OCI-LY3 (cell line): ENCODE measurements around the gene ABHD16A.

Source experiments
- EZH2phosphoT487 ChIP-seq: fragments of 200-600 bp; shearing (Covaris generic); IDR thresholded peaks from 2 replicates; pipeline ENCODE4 v1.6.1; 2018; ENCODE audit warnings: antibody characterized with exemption, mixed run types, low read depth
- TF ChIP-seq, protein P1 (sequence below): fragments of 200-600, 300-600 bp; sonication (generic); IDR thresholded peaks from 2 replicates; pipeline ENCODE4 v1.5.1; 2014; ENCODE audit warnings: antibody characterized with exemption, low read length, low read depth

GRCh38 chr6:31666337-31666965 lies 36.7 kb downstream of the ABHD16A start:
- TF ChIP-seq, protein P1, sequence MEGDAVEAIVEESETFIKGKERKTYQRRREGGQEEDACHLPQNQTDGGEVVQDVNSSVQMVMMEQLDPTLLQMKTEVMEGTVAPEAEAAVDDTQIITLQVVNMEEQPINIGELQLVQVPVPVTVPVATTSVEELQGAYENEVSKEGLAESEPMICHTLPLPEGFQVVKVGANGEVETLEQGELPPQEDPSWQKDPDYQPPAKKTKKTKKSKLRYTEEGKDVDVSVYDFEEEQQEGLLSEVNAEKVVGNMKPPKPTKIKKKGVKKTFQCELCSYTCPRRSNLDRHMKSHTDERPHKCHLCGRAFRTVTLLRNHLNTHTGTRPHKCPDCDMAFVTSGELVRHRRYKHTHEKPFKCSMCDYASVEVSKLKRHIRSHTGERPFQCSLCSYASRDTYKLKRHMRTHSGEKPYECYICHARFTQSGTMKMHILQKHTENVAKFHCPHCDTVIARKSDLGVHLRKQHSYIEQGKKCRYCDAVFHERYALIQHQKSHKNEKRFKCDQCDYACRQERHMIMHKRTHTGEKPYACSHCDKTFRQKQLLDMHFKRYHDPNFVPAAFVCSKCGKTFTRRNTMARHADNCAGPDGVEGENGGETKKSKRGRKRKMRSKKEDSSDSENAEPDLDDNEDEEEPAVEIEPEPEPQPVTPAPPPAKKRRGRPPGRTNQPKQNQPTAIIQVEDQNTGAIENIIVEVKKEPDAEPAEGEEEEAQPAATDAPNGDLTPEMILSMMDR, result no peak
- no peak for TF ChIP-seq EZH2phosphoT487
